Measurements from ENCODE around the gene NMS.

- TF ChIP-seq GATA3 (IDR thresholded peaks at IDR 0.05; ENCODE audit: low read depth, low read length) (no peak), GATA2 (IDR thresholded peaks at IDR 0.05; ENCODE audit: low read depth, low read length) (no peak)
Measured at GRCh38 chr2:100483895-100484294, 13.6 kb downstream of the NMS start.

All from SH-SY5Y (cell line).